ENCODE measurements around the gene TRPV6.

Gene TRPV6

DNA sequence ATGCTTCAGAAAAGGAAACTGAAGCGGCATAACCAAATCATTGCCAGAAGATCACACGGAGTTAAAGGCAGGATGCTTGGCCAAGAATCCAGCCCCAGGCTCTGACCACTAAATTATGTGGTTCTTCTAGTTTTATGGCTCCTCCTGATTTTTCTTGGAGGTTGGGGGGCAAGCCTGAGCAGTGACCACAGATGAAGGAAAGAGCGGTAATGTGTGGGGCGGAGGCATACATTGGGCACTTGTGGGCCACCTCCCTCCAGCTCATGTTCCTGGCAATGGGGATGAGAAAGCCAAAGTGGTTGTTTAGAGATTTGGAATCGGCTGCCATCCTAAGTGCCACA, 3.2 kb downstream of the TRPV6 start:
- no peak for DNase-seq

DNA sequence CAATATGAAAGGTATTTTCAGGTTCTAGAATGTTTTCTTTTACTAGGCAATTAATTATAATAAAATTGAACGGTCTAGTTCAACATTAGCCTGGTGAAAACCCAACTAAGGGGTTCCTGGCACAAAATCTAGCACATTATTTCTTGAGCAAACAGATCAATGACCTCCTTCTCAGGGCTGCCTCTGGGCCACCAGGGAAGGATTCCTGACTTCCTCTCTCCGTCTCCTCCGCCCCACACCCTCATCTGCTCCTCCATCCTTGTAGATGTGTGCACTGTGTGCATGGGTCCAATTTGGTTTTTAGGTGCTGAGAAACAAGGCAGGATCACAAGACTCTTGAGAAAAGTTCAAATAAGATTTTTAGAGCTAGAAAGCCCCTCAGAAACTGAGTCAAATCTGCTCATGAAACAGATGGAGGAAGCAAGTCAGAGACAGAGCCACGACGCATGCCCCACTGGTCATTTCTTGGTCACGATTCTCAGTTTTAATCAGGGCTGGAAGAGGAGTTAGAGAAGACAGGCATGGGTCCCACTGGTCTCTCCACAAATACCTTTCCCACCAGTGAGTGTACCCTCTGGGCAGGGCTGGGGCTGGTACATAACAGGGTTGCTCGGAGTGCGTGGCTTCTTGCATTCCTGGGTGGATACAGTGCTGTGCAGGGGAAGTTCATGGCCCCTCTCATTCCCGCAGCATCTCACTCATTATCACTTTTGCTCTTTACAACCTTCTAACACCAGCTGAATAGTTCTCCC, 3.8 kb downstream of the TRPV6 start:
- DNase-seq: no peak

- DNase-seq: peak in 4 of 5 experiments; percentile 8 to 43 (median 21)
Observed at GRCh38 chr7:142880876-142881505, 4.6 kb downstream of the TRPV6 start.

DNA sequence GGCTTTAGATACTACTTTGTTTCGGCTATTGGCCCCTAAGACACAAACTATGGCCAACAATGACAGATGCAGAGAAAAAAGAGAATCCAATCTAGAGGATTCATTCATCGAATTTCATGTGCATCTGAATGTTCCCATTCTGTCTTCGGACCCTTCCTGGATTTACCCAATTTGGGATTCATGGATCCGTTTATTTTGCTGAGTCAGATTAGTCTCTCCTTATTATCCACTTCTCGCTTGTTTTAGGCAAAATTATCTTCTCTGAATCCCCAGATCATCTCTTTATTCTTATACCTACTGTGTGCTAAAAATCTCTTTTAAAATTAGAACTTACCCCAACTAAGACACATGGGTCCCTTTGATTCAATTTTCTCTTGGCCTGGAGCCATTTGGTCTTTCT, 6.5 kb downstream of the TRPV6 start:
- no peak for DNase-seq

GRCh38 chr7:142878315-142878714, 7.2 kb downstream of the TRPV6 start:
- DNase-seq: no peak

DNA sequence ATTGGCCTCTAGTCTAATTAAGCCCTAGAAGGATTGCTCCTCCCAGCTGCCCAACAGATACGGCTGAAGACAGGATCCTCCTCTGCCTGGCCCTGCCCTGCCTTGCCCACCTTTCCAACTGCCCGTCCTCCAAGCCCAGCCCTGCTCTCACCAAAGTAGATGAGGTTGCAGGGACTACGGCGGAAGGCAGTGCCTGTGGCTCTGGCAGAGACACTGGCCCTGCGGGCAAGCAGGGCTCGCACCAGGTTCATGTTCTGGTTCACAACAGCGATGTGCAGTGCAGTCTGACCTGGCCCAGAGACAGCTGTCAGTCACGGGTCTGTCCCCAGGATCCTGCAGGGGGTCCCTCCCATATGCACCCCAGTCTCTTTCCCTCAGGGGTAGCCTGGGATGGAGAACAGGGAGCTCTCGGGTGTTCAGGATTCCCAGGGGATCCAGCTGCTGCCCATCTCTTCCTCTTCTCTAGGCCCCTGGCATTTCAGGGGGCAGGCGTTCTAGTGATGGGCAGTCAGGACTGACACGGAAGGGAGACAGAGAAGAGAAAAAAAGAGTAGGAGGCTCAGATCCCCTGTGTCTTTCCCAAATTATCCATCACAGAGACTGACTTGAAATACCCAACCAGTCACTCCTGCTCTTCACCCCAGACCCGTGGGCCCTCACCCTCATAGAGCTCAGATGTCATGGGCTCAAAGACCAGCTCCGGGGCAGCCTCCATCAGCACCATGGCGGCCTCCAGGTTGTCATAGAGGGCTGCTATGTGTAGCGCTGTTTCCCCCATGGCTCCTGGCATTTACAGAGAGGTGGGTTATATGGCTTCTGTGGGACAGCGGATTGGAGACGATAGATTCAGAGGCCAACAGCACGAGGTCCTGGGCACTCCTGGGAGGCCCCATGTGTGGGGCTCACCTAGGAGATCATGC, 8.3 kb downstream of the TRPV6 start:
- no peak for DNase-seq

- no peak for DNase-seq
Observed at GRCh38 chr7:142876236-142876960, 9.1 kb downstream of the TRPV6 start.

DNA sequence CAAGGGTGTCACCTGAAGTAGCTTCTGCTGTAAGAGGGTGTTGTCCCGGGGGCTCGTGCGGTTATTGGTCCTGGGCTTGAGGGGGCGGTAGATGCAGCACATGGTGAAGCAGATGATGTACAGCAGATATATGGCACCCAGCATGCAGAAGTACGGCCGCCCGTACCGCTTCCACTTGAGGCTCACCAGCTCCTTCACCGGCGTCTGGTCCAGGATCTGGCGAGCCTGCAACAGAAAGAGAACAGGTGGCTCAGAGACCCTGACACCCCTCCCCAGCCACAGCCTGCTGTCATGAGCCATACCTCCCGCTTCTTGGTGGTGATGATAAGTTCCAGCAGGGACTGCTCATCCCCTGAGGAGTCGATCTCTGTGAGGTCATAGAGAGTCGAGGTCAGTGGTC, 10.1 kb downstream of the TRPV6 start:
- DNase-seq: no peak

GRCh38 chr7:142874837-142875236, 10.7 kb downstream of the TRPV6 start:
- no peak for DNase-seq

DNA sequence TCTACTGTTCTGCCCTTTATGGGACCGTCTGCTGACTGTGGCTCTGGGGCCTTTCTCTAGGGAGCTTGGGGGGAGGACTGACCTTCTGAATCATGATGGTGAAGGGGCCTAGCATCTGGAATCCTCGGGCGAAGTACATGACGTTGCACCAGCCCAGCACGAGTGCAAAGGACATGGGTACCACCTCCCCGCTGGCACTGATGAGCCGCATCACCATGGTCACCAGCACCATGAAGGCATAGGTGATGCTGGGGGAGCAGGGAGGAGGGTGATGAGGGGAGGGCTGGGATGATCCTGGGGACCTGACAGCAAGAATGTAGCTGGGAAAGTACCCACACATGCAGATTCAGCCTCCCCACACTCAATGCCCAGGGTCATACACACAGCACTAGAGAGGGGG, 11.1 kb downstream of the TRPV6 start:
- DNase-seq: no peak

GRCh38 chr7:142873871-142874270, 11.7 kb downstream of the TRPV6 start:
- no peak for DNase-seq

GRCh38 chr7:142873281-142873784, 12.2 kb downstream of the TRPV6 start:
- DNase-seq: peak in 1 of 5 experiments; percentile 27

GRCh38 chr7:142872106-142872675, 13.4 kb downstream of the TRPV6 start:
- DNase-seq: no peak

DNA sequence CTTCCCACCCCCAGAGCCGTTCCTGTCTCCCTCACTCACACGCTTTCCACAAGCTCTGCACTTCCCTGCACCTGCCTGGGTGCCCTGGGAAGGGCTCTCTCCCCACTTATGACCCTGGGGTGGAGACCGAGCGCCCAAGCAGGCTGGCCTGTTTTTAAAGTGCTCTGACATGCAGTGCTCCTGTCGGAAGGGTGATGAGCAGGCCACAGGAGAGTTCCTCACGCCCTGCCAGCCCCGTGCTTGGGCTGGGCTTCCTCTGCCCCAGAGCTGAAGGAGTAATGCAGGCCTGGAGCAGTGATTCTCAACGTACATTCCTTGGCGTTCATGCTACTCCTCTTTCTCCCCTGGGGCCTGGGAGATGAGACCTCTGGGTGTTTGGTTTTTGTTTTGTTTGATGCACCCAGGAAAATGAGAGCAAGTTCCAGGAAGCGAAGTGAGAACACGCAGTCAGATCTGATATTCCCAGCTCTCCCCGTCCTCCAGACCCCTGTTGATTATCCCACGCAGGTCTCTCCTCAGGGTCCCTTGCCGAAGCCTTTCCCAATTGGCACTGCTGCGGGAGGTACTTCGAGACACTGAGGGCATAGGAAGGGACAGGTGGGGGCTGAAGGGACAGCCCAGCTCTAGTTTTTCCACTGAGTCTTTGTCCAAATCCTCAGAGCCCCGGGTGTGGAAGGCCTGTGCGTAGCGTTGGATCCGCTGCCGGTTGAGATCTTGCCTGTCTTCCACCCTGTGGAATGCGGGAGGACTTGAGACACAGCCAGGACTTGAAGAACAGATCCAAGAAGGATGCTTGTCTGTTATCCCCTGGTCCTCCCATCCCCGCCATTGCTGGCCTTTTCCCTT, 14.1 kb downstream of the TRPV6 start:
- DNase-seq: no peak

DNA sequence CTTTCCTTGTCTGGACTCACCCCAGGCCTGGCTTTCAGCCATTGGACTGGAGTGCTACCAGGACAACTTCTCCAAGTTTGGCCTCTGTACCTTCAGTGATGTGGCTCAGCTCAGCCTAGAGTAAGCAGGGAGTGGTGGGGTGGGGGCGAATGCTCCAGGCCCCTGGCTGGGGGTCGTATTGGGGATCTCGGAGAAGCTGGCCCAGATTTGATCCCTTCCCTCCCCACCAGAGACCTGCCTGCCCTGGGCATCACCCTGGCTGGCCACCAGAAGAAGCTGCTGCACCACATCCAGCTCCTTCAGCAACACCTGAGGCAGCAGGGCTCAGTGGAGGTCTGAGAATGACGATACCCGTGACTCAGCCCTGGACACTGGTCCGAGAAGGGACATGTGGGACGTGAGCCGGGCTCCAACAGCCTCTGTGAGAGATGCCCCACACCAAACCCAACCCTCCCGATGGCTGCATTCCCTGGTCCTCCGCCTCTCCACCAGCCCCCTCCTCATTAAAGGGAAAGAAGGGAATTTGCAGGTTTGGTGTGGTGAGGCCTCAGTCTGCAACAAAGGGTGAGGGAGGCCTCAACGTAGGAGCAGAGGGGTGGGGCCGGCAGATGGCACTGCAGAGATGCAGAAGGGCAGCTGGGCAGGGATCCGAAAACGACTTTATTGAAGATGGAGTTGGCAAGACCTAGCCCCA, 14.8 kb downstream of the TRPV6 start:
- no peak for DNase-seq

GRCh38 chr7:142870147-142870559, 15.4 kb downstream of the TRPV6 start:
- DNase-seq: no peak

DNA sequence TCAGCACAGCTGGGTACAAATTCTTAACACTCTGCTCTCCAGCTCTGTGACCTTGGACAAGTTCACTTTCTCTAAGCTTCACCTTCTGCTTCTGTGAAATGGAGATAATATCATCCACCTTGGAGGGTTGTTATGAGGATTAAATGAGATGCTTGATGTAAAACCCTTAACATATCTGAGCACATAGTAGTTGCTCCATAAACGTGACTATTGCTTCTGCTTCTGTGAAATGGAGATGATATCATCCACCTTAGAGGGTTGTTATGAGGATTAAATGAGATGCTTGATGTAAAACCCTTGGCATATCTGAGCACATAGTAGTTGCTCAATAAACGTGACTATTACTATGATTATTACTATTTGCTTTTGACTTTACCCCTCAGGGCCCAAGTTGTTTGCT, 16.1 kb downstream of the TRPV6 start:
- DNase-seq: no peak

DNA sequence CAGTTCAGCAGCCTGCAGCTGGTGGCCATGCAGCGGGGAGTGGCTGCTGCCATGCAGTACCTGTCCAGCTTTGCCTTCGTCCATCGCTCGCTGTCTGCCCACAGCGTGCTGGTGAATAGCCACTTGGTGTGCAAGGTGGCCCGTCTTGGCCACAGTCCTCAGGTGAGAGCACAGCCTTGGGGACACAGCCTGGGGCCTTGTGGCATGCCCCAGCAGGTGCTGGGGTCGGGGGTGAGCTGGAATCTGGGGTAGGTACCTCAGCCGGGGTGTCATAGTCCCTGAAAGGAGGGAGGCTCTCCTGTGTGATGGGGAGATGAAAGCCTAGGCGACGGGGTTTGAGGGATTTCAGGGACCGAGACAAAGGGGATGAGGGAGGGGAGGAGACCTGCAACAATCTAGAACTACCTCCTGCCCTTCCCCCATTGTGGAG, 16.5 kb downstream of the TRPV6 start:
- DNase-seq: no peak

- no peak for DNase-seq
Observed at GRCh38 chr7:142868188-142868985, 17.2 kb downstream of the TRPV6 start.
